ENCODE data around the gene TPH2.

Gene TPH2

GRCh38 chr12:71967211-71967610 lies 28.6 kb downstream of the TPH2 start:
- DNase-seq: no peak

GRCh38 chr12:71969330-71969729 lies 30.7 kb downstream of the TPH2 start:
- no peak for DNase-seq

- no peak for DNase-seq
Observed at GRCh38 chr12:71970031-71970430, 31.4 kb downstream of the TPH2 start.

- DNase-seq: no peak
Observed at GRCh38 chr12:71972441-71973074, 33.9 kb downstream of the TPH2 start.

DNA sequence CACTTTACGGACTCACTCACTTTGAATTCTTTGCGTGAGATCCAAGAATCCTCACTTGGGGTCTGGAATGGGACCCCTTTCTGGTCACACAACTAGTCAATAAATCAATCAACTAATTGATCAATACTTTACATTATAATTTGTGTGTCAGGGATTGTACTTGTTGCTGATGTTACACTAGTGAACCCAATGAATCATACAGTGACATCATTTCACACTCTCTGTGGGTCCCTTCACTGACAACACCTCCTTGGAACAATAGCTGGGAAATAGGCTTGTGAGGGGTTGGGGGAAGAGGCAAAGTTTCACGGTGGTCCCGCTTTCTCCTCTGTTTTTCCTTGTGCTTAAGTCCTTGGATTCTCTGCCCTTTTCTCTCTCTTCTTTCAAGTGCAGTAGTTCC lies 35.0 kb downstream of the TPH2 start:
- no peak for DNase-seq

GRCh38 chr12:71980538-71980937 lies 41.9 kb downstream of the TPH2 start:
- DNase-seq: no peak

- no peak for DNase-seq
Observed at GRCh38 chr12:71981149-71981548, 42.5 kb downstream of the TPH2 start.

GRCh38 chr12:71994715-71995114 lies 56.1 kb downstream of the TPH2 start:
- DNase-seq: no peak

- DNase-seq: no peak
Observed at GRCh38 chr12:71999795-72000194, 61.1 kb downstream of the TPH2 start.

DNA sequence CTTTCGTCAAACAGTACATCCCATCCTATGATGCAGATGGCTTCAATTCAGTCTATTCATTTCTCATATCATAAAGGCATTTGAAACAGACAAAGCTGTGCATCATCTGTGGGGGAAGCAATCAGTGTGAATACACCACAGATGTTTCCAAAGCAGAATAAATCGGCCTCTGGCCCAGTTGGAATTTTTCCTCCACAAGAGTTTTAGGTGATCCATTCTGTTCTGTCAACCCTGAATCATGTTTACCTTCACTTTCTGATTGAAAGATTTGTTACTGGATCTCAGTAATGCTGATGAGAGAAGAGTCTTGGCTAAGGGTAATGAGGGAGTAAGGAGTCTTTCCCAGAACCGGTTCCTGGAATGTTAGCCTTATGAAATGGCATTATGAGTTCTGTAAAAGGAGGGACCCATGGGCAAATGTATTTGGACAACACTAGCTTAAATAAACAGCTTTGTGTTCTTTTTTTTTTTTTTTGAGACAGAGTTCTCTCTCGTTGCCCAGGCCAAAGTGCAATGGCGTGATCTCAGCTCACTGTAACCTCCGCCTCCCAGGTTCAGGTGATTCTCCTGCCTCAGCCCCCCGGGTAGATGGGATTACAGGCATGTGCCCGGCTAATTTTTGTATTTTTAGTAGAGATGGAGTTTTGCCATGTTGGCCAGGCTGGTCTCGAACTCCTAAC lies 62.5 kb downstream of the TPH2 start:
- no peak for DNase-seq

GRCh38 chr12:72006766-72007165 lies 68.1 kb downstream of the TPH2 start:
- DNase-seq: no peak

- DNase-seq: no peak
Observed at GRCh38 chr12:72010356-72010755, 71.7 kb downstream of the TPH2 start.

DNA sequence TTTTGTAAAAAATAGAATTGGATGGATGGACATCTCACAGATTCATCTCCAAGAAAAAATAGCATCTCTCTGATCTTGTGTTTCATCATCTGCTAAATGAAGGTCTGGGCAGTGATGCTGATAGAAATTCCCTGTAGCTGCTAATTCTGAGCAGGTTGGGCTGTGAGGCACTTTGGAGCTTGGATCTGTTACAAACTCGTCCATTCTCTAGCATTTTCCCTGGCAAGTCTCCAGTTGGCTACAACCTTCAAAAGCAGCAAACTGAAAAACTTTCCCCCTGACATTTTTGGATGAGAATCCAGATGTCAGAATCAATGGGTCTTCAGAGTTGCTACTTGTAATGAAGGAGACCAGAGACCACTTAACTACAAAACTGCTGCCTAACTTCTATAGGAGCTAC lies 72.7 kb downstream of the TPH2 start:
- DNase-seq: no peak

DNA sequence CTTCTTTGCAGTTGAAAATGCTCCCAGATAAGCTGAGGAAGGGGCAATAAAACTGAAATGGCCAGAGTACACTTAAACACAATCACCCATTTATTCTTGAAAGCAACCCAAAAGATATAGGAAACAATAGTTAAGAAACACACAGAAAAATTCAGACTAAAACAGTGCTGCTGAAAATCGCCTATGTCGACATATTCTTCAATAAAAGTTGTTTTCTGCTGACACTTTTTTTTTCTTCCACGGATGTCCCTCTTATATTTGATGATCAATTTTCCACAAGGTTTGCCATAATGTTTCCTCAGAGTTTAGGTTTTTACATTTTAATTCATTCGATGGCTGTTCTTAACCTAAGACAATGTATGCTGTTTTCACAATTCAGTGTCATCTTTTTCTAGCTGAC lies 74.2 kb downstream of the TPH2 start:
- DNase-seq: no peak

DNA sequence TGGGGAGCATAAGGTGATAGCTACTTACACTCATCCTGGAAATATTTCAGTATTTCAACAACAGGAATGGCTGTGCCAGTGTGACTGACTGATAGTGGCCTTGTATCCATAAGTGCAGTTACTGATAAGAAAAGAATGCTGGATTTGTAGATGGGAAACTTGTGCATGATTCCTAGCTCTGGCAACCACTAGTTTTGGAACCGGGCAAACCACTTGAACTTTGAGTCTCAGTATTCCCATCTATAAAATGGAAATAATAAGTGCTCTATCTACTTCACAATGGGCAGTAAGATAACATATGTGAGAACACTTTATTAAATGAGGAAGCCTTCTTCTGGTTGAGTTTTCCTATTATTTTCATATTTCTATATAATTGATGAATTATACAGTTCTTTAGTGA lies 77.2 kb downstream of the TPH2 start:
- DNase-seq: no peak

GRCh38 chr12:72017054-72017651 lies 78.5 kb downstream of the TPH2 start:
- DNase-seq: peak; percentile 62

GRCh38 chr12:72018036-72018435 lies 79.4 kb downstream of the TPH2 start:
- DNase-seq: no peak

DNA sequence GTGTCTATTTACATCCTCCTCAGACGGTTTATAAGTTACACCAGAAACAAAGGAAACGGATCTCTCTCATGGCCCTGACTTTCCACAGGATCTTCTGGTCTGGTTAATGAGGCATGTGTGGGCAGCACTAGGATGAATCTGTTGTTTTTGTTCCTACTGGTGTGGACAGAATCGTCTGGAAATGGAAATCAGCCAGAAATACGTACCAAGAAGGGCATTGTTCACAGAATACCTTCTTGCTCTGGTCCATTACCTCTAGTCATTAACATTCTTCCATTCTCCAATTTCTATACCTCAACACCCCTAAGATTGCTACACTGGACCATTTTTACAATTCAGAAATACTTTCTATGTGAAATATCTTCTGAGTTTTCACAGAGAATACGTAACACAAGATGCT lies 86.0 kb downstream of the TPH2 start:
- no peak for DNase-seq

DNA sequence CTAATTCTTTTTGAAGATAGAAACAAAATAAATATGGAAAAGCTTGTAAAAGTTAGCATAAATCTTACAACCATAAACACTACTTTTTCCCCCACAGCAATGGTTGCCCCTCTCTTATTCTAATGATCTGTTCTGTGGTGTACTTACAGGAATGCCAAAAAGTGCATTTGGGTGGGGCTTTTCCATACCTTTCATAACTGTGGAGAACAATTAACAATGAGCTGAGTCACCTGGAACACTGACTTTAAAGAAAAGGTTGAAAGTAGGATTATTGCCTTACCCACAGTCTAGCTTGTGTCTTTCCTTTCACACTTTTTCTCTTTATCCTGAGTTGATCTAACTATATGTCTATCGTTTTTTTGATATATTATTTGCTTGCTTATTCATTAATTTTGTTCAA lies 86.9 kb downstream of the TPH2 start:
- no peak for DNase-seq

- DNase-seq: no peak
Observed at GRCh38 chr12:72028966-72029365, 90.3 kb downstream of the TPH2 start.

- DNase-seq: no peak
Observed at GRCh38 chr12:72030277-72030676, 91.6 kb downstream of the TPH2 start.

DNA sequence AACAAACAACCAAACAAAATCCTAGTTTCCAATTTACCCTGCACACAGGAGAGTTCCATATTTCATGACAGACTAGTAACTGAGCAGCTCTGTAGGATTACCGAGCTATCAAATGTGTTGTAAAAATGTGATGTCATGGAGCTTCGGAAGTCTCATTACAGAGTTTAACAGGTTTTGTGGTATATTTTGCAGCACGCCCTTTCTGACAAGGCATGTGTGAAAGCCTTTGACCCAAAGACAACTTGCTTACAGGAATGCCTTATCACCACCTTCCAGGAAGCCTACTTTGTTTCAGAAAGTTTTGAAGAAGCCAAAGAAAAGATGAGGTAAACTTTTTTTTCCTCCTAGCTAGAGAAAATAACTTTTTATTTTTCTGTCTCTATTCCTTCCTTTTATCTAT lies 92.4 kb downstream of the TPH2 start:
- no peak for DNase-seq

- no peak for DNase-seq
Observed at GRCh38 chr12:72033991-72034390, 95.3 kb downstream of the TPH2 start.

DNA sequence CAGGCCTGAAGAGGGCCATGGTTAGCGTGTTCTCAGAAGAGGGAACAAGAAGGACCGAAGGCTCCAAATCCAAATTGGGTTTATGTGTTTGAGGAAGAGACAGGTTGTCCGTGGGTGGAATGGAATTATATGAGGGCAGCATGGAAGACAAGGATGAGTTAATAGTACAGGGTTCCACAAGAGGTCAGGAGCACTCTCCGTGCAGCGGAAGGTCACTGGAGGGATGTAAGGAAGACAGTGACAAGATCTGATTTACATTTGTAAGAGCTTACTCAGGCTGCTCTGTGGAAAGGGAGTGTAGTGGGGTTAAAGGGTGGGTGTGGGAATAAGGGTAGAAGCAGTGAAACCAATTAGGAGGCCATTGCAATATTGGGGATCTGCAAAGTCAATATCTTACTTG lies 97.0 kb downstream of the TPH2 start:
- no peak for DNase-seq

DNA sequence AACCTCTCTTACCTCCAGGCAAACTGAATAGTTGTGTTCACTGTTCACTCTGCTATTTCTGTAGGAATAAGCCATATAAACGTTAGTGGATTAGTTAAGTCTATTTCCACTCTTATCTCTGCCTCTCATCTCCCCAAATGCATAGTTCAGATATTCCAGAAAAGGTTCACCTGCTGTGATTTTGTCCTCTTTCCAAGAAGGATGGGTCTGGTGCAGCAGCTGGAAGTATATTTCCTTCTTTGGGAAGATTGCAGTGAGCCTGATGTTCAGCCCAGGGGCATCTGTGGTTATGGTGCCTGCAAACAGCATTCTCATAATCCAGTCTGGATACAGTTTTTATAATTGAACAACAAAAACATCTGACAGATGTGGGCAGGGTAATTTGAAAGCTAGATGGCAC lies 97.7 kb downstream of the TPH2 start:
- DNase-seq: no peak

All from suppressor macrophage treated with lipopolysaccharide for 4 hours (primary cell).